Skeletal muscle satellite cell (primary cell): ENCODE measurements around the gene ANKRD22. TPM values are rescaled to one million over a fixed set of nuclear protein-coding genes. Genes with fewer than 3 reads are reported as not detected.

Experiments used
- H3K27me3 ChIP-seq: 2 replicates; pipeline ENCODE4 v1.7.0; 2013; ENCODE audit warnings: low read length; ENCODE audit not compliant: control insufficient read depth, insufficient read depth
- H3K36me3 ChIP-seq: 2 replicates; pipeline ENCODE4 v1.7.0; 2013; ENCODE audit warnings: mild to moderate bottlenecking, control low read depth, low read length; ENCODE audit not compliant: insufficient read depth
- H3K4me1 ChIP-seq: 2 replicates; pipeline ENCODE4 v1.7.0; 2013; ENCODE audit warnings: low read length; ENCODE audit not compliant: control insufficient read depth, insufficient read depth
- H3K4me2 ChIP-seq: 2 replicates; pipeline ENCODE4 v1.7.0; 2013; ENCODE audit warnings: mild to moderate bottlenecking, low read length
- H3K4me3 ChIP-seq: 2 replicates; pipeline ENCODE4 v1.7.0; 2013; ENCODE audit warnings: low read length
- H3K9ac ChIP-seq: 2 replicates; pipeline ENCODE4 v1.7.0; 2013; ENCODE audit warnings: mild to moderate bottlenecking, low read depth, low read length, moderate library complexity
- H3K9me3 ChIP-seq: replicated peaks from 2 replicates; pipeline ENCODE4 v1.7.0; 2013; ENCODE audit warnings: mild to moderate bottlenecking, control low read depth, low read length
- total RNA-seq: library from RNA; depleted of rRNA; stranded (reverse); fragments of >200 nt; gene quantifications from 2 replicates; pipeline ENCODE4 v1.2.3, GENCODE V29; 2012; rRNA removed

Gene ANKRD22
- not detected in 2 replicates for total RNA-seq

- Histone ChIP-seq H3K4me1 (peaks cover 29% of the 10 kb centered on the region), H3K4me2 (peak within 1 kb of the TSS; percentile 14), H3K4me3 (no peak within 1 kb of the TSS), H3K36me3 (no peaks in the 10 kb centered on the region), H3K9me3 (no peaks in the 10 kb centered on the region), H3K27me3 (no peaks in the 10 kb centered on the region), H3K9ac (no peak within 1 kb of the TSS)
Measured at GRCh38 chr10:88851706-88852105, at the start of gene ANKRD22. TSS of gene ANKRD22 (minus strand) at chr10:88851844. CDS start at chr10:88851607, 237 bp downstream.

GRCh38 chr10:88899886-88900285, 48.2 kb upstream of the ANKRD22 start:
- Histone ChIP-seq H3K4me2 (no peak overlapping the region), H3K27me3 (no peaks in the 10 kb centered on the region), H3K36me3 (peaks cover 32% of the 10 kb centered on the region), H3K9me3 (no peaks in the 10 kb centered on the region), H3K4me1 (peaks cover 34% of the 10 kb centered on the region), H3K9ac (no peak overlapping the region), H3K4me3 (no peak overlapping the region)

GRCh38 chr10:88898727-88899126, 47.1 kb upstream of the ANKRD22 start:
- peaks cover 41% of the 10 kb centered on the region for H3K4me1 ChIP-seq

GRCh38 chr10:88896994-88897853, 45.6 kb upstream of the ANKRD22 start:
- Histone ChIP-seq H3K4me2 (peak overlapping the region; percentile 29), H3K4me3 (no peak overlapping the region), H3K27me3 (no peaks in the 10 kb centered on the region), H3K4me1 (peaks cover 55% of the 10 kb centered on the region), H3K36me3 (peaks cover 9% of the 10 kb centered on the region), H3K9me3 (no peaks in the 10 kb centered on the region), H3K9ac (no peak overlapping the region)

More at GRCh38 chr10:88898727-88899126, 47.1 kb upstream of the ANKRD22 start:
- no peak overlapping the region for H3K4me2 ChIP-seq
- no peak overlapping the region for H3K9ac ChIP-seq
- no peaks in the 10 kb centered on the region for H3K27me3 ChIP-seq
- H3K36me3 ChIP-seq = peaks cover 23% of the 10 kb centered on the region
- no peaks in the 10 kb centered on the region for H3K9me3 ChIP-seq
- no peak overlapping the region for H3K4me3 ChIP-seq

- Histone ChIP-seq H3K27me3 (no peaks in the 10 kb centered on the region), H3K4me1 (peaks cover 55% of the 10 kb centered on the region), H3K4me3 (no peak overlapping the region), H3K9ac (no peak overlapping the region), H3K4me2 (peak overlapping the region; percentile 29), H3K36me3 (peaks cover 6% of the 10 kb centered on the region), H3K9me3 (no peaks in the 10 kb centered on the region)
Measured at GRCh38 chr10:88896372-88896993, 44.8 kb upstream of the ANKRD22 start.

- Histone ChIP-seq H3K9ac (no peak overlapping the region), H3K4me1 (peaks cover 60% of the 10 kb centered on the region), H3K36me3 (peaks cover 6% of the 10 kb centered on the region), H3K9me3 (no peaks in the 10 kb centered on the region), H3K4me3 (no peak overlapping the region), H3K4me2 (no peak overlapping the region), H3K27me3 (no peaks in the 10 kb centered on the region)
Measured at GRCh38 chr10:88895250-88895649, 43.6 kb upstream of the ANKRD22 start.

GRCh38 chr10:88893611-88894010, 42.0 kb upstream of the ANKRD22 start:
- Histone ChIP-seq H3K9ac (no peak overlapping the region), H3K36me3 (peaks cover 6% of the 10 kb centered on the region), H3K9me3 (no peaks in the 10 kb centered on the region), H3K4me3 (no peak overlapping the region), H3K27me3 (no peaks in the 10 kb centered on the region), H3K4me1 (peaks cover 76% of the 10 kb centered on the region), H3K4me2 (peak overlapping the region; percentile 9)

GRCh38 chr10:88892222-88892967, 40.8 kb upstream of the ANKRD22 start:
- Histone ChIP-seq H3K4me2 (peak overlapping the region; percentile 42), H3K4me1 (peaks cover 78% of the 10 kb centered on the region), H3K27me3 (no peaks in the 10 kb centered on the region), H3K4me3 (peak overlapping the region; percentile 8), H3K9ac (peak overlapping the region; percentile 32), H3K9me3 (no peaks in the 10 kb centered on the region), H3K36me3 (peaks cover 6% of the 10 kb centered on the region)

GRCh38 chr10:88890681-88891381, 39.2 kb upstream of the ANKRD22 start:
- Histone ChIP-seq H3K9me3 (no peaks in the 10 kb centered on the region), H3K36me3 (no peaks in the 10 kb centered on the region), H3K9ac (no peak overlapping the region), H3K4me3 (no peak overlapping the region), H3K4me2 (peak overlapping the region; percentile 17), H3K4me1 (peaks cover 72% of the 10 kb centered on the region), H3K27me3 (no peaks in the 10 kb centered on the region)

- Histone ChIP-seq H3K9me3 (no peaks in the 10 kb centered on the region), H3K27me3 (no peaks in the 10 kb centered on the region), H3K4me2 (no peak overlapping the region), H3K4me3 (no peak overlapping the region), H3K9ac (no peak overlapping the region), H3K4me1 (peaks cover 75% of the 10 kb centered on the region), H3K36me3 (no peaks in the 10 kb centered on the region)
Measured at GRCh38 chr10:88889559-88890337, 38.1 kb upstream of the ANKRD22 start.
